ENCODE measurements around the gene NFAM1. TPM values are rescaled to one million over a fixed set of nuclear protein-coding genes. Genes with fewer than 3 reads are reported as not detected.

Gene NFAM1
- total RNA-seq, 1 donor from 2014 or later = not detected

DNA sequence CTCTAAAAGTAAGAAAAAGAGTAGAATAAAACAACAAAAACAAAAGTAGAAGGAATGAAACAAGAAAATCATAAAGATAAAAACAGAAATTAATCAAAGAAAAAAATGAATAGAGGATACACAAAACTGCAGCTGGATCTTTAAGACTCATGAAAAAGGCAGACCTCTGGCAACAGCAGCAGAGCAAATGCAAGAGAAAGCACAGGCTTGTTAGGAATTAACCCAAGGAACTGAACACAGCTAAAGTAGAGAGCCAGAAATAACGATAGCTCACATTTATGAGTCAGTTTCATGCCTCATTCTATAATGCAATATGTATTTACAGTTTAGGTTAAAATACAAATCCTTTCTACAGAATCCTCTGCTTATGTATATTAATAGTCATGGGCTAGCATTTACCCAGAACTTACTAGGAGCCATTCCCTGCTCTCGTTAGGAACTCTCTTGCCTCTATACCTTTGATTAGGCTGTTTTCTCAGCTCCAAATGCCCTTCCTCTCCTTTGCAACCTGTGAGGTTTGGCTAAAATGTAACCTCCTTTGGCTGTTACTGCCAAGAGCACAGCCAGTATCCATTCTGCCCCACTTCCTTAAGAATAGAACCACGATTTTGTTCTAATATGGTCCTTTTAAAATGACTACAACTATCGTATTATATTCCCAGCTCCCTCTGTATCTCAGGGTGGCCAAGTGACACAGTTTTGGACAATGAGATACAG, 38.3 kb upstream of the NFAM1 start:
- Mint-ChIP-seq H3K27ac (ENCODE audit: unreplicated experiment) (no peak overlapping the region), H3K4me3 (ENCODE audit: unreplicated experiment) (no peak overlapping the region), H3K36me3 (ENCODE audit: unreplicated experiment) (no peaks in the 10 kb centered on the region), H3K27me3 (ENCODE audit: unreplicated experiment) (peaks cover 41% of the 10 kb centered on the region), H3K4me1 (ENCODE audit: unreplicated experiment) (no peaks in the 10 kb centered on the region), H3K9me3 (ENCODE audit: unreplicated experiment) (no peaks in the 10 kb centered on the region)
- TF ChIP-seq, protein P1, sequence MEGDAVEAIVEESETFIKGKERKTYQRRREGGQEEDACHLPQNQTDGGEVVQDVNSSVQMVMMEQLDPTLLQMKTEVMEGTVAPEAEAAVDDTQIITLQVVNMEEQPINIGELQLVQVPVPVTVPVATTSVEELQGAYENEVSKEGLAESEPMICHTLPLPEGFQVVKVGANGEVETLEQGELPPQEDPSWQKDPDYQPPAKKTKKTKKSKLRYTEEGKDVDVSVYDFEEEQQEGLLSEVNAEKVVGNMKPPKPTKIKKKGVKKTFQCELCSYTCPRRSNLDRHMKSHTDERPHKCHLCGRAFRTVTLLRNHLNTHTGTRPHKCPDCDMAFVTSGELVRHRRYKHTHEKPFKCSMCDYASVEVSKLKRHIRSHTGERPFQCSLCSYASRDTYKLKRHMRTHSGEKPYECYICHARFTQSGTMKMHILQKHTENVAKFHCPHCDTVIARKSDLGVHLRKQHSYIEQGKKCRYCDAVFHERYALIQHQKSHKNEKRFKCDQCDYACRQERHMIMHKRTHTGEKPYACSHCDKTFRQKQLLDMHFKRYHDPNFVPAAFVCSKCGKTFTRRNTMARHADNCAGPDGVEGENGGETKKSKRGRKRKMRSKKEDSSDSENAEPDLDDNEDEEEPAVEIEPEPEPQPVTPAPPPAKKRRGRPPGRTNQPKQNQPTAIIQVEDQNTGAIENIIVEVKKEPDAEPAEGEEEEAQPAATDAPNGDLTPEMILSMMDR (IDR thresholded peaks at IDR 0.05) = no peak
- no peak for DNase-seq (ENCODE audit: extremely low spot score, unreplicated experiment)

GRCh38 chr22:42468841-42469240, 36.6 kb upstream of the NFAM1 start:
- Mint-ChIP-seq H3K36me3 (ENCODE audit: unreplicated experiment) (no peaks in the 10 kb centered on the region), H3K4me1 (ENCODE audit: unreplicated experiment) (no peaks in the 10 kb centered on the region), H3K4me3 (ENCODE audit: unreplicated experiment) (no peak overlapping the region), H3K9me3 (ENCODE audit: unreplicated experiment) (no peaks in the 10 kb centered on the region), H3K27me3 (ENCODE audit: unreplicated experiment) (peaks cover 41% of the 10 kb centered on the region), H3K27ac (ENCODE audit: unreplicated experiment) (no peak overlapping the region)
- TF ChIP-seq, protein P1 (IDR thresholded peaks at IDR 0.05) = no peak
- no peak for DNase-seq (ENCODE audit: extremely low spot score, unreplicated experiment)

DNA sequence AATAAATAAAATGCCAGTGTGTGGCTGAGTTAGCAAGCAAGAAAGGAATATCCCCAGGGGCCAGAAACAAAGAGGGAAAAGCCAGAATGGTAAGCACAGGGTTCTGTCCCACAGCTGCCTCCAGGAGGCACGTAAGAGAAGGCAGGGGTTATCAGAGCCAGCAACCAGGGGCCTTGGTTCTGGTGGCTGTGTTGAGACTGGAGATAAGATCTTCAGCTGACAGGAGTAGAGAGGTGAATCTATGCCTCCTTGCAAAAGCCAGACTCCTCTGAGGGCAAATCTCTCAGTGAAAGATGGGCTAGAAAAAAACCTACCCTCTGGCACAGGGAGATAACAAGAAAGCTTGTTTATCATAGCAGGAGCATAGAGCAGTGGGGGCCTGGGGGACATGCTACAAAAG, 29.8 kb upstream of the NFAM1 start:
- no peaks in the 10 kb centered on the region for H3K9me3 Mint-ChIP-seq (ENCODE audit: unreplicated experiment)
- no peak for DNase-seq (ENCODE audit: extremely low spot score, unreplicated experiment)
- H3K27me3 Mint-ChIP-seq (ENCODE audit: unreplicated experiment) = peaks cover 44% of the 10 kb centered on the region
- no peaks in the 10 kb centered on the region for H3K36me3 Mint-ChIP-seq (ENCODE audit: unreplicated experiment)
- H3K4me1 Mint-ChIP-seq (ENCODE audit: unreplicated experiment) = no peaks in the 10 kb centered on the region
- H3K4me3 Mint-ChIP-seq (ENCODE audit: unreplicated experiment) = no peak overlapping the region
- no peak overlapping the region for H3K27ac Mint-ChIP-seq (ENCODE audit: unreplicated experiment)
- TF ChIP-seq, protein P1 (IDR thresholded peaks at IDR 0.05) = no peak

DNA sequence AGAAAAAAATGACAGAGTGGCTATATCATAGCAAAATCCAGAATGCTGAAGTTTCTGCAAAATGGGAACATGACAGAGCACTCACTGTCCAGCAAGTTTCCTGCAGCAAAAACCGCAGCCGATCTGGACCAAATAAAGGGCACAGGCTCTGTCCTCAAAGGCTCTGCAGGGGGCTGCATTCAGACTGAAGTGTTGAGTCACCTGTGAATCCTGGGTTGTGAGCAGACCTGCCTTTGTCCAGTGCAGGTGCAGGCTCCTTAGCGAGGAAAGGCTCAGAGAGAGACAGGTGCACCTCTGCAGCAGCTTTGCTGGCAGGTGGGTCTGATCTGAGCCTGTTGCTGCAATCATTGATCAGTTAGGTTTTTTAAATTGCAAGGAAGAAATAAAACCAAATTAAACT, 29.3 kb upstream of the NFAM1 start:
- no peak for DNase-seq (ENCODE audit: extremely low spot score, unreplicated experiment)
- H3K36me3 Mint-ChIP-seq (ENCODE audit: unreplicated experiment) = no peaks in the 10 kb centered on the region
- H3K27me3 Mint-ChIP-seq (ENCODE audit: unreplicated experiment) = peaks cover 47% of the 10 kb centered on the region
- no peak overlapping the region for H3K27ac Mint-ChIP-seq (ENCODE audit: unreplicated experiment)
- no peaks in the 10 kb centered on the region for H3K9me3 Mint-ChIP-seq (ENCODE audit: unreplicated experiment)
- no peaks in the 10 kb centered on the region for H3K4me1 Mint-ChIP-seq (ENCODE audit: unreplicated experiment)
- no peak overlapping the region for H3K4me3 Mint-ChIP-seq (ENCODE audit: unreplicated experiment)
- TF ChIP-seq, protein P1 (IDR thresholded peaks at IDR 0.05) = no peak

- H3K9me3 Mint-ChIP-seq (ENCODE audit: unreplicated experiment) = no peaks in the 10 kb centered on the region
- no peaks in the 10 kb centered on the region for H3K4me1 Mint-ChIP-seq (ENCODE audit: unreplicated experiment)
- H3K4me3 Mint-ChIP-seq (ENCODE audit: unreplicated experiment) = no peak overlapping the region
- H3K27me3 Mint-ChIP-seq (ENCODE audit: unreplicated experiment) = peaks cover 51% of the 10 kb centered on the region
- TF ChIP-seq, protein P1 (IDR thresholded peaks at IDR 0.05) = no peak
- no peak for DNase-seq (ENCODE audit: extremely low spot score, unreplicated experiment)
- H3K27ac Mint-ChIP-seq (ENCODE audit: unreplicated experiment) = no peak overlapping the region
- H3K36me3 Mint-ChIP-seq (ENCODE audit: unreplicated experiment) = no peaks in the 10 kb centered on the region
Observed at GRCh38 chr22:42459287-42460063, 27.3 kb upstream of the NFAM1 start.
